Neural progenitor cell (in vitro differentiated cells): ENCODE data around the gene SHLD1. TPM values are rescaled to one million over a fixed set of nuclear protein-coding genes. Genes with fewer than 3 reads are reported as not detected.
A peak's percentile ranks its signal among the peaks of the same experiment; 100 is the strongest.

Experiments used
- DNase-seq: peaks from one replicate; pipeline ENCODE4 v3.0.0-alpha.2; 2016; ENCODE audit warnings: low spot score
- H2AFZ ChIP-seq: fragments of 200-600 bp; sonication (generic); replicated peaks from 2 replicates; pipeline ENCODE4 v1.6.1; 2016; ENCODE audit warnings: antibody characterized with exemption
- H3F3A ChIP-seq: fragments of 200-600 bp; sonication (generic); 2 replicates; pipeline ENCODE4 v1.6.1; 2016; ENCODE audit warnings: antibody characterized with exemption, low read depth
- H3K27ac ChIP-seq: fragments of 200-600 bp; sonication (generic); 2 replicates; pipeline ENCODE4 v1.5.1; 2016; ENCODE audit warnings: mild to moderate bottlenecking
- H3K27me3 ChIP-seq: fragments of 200-600 bp; sonication (generic); 2 replicates; pipeline ENCODE4 v1.6.1; 2016; ENCODE audit warnings: mild to moderate bottlenecking, moderate library complexity
- H3K36me3 ChIP-seq: fragments of 200-600 bp; sonication (generic); 2 replicates; pipeline ENCODE4 v1.5.1; 2016
- H3K4me1 ChIP-seq: fragments of 200-600 bp; sonication (generic); 2 replicates; pipeline ENCODE4 v1.6.1; 2016; ENCODE audit warnings: mixed run types
- H3K4me2 ChIP-seq: fragments of 200-600 bp; sonication (generic); 2 replicates; pipeline ENCODE4 v1.6.1; 2016
- H3K4me3 ChIP-seq: fragments of 200-600 bp; sonication (generic); 2 replicates; pipeline ENCODE4 v1.5.1; 2016
- H3K79me2 ChIP-seq: fragments of 200-600 bp; sonication (generic); 2 replicates; pipeline ENCODE4 v1.6.1; 2016; ENCODE audit warnings: low read depth
- H3K9ac ChIP-seq: fragments of 200-600 bp; sonication (generic); 2 replicates; pipeline ENCODE4 v1.6.1; 2016
- H3K9me3 ChIP-seq: fragments of 200-600 bp; sonication (generic); 2 replicates; pipeline ENCODE4 v1.5.1; 2016; ENCODE audit warnings: low read depth
- H4K20me1 ChIP-seq: fragments of 200-600 bp; sonication (generic); 2 replicates; pipeline ENCODE4 v1.6.1; 2016; ENCODE audit warnings: low read depth
- H3K27ac Mint-ChIP-seq: 3 replicates; pipeline ENCODE4 v1.8.0; 2021; ENCODE audit warnings: mixed read lengths
- H3K27me3 Mint-ChIP-seq: 2 replicates; pipeline ENCODE4 v1.8.0; 2022; ENCODE audit warnings: low read depth, mild to moderate bottlenecking, inconsistent platforms, moderate library complexity, mixed read lengths; ENCODE audit not compliant: insufficient read depth
- H3K36me3 Mint-ChIP-seq: 3 replicates; pipeline ENCODE4 v1.8.0; 2021; ENCODE audit warnings: mixed read lengths
- H3K4me1 Mint-ChIP-seq: 3 replicates; pipeline ENCODE4 v1.8.0; 2021; ENCODE audit warnings: mixed read lengths
- H3K4me3 Mint-ChIP-seq: 3 replicates; pipeline ENCODE4 v1.8.0; 2021; ENCODE audit warnings: mild to moderate bottlenecking, moderate library complexity, mixed read lengths
- H3K9me3 Mint-ChIP-seq: 3 replicates; pipeline ENCODE4 v1.8.0; 2020; ENCODE audit warnings: mixed read lengths
- EZH2 ChIP-seq: fragments of 200-600 bp; sonication (generic); IDR thresholded peaks from 2 replicates; pipeline ENCODE4 v1.6.1; 2017; ENCODE audit warnings: antibody characterized with exemption, mild to moderate bottlenecking, moderate library complexity
- EZH2phosphoT487 ChIP-seq: fragments of 200-600 bp; sonication (generic); IDR thresholded peaks from 2 replicates; pipeline ENCODE4 v1.6.1; 2017; ENCODE audit warnings: antibody characterized with exemption
- total RNA-seq: library from RNA; depleted of rRNA; stranded (reverse); fragments of >200 nt; gene quantifications from 2 replicates; pipeline ENCODE4 v1.2.3, GENCODE V29; 2015; ENCODE audit warnings: low replicate concordance
- TF ChIP-seq, protein P1 (sequence below): fragments of 200-600 bp; sonication (generic); IDR thresholded peaks from 2 replicates; pipeline ENCODE4 v1.5.1; 2017; ENCODE audit warnings: antibody characterized with exemption, mild to moderate bottlenecking

SHLD1 gene
- total RNA-seq, 1 donor from 2014 or later, result 9.0 TPM

DNA sequence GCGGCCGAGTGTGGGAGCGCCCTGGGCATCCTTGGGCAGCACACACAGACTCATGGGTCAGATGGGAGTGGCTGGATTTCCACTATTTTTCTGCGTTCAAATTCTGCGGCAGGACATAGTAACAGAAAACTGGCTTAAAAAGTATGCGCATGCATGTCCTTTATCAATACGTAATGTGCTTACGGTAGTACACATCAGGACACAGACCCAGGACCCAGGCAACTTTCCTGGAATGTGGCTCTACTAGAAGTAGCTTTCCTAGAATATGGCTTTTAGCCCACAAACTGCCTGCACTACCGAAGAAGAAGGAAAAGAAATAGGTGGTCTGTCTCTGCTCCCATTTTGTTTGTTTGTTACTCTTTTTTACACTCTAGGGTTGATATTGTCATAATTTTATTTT is 43.4 kb upstream of the SHLD1 start:
- H3K9me3 Mint-ChIP-seq, result no peaks in the 10 kb centered on the region
- peaks cover 6% of the 10 kb centered on the region for H3K4me1 Mint-ChIP-seq
- H2AFZ ChIP-seq, result no peak overlapping the region
- peaks cover 4% of the 10 kb centered on the region for H3K4me1 ChIP-seq
- TF ChIP-seq EZH2 (no peak), EZH2phosphoT487 (no peak)
- TF ChIP-seq, protein P1, sequence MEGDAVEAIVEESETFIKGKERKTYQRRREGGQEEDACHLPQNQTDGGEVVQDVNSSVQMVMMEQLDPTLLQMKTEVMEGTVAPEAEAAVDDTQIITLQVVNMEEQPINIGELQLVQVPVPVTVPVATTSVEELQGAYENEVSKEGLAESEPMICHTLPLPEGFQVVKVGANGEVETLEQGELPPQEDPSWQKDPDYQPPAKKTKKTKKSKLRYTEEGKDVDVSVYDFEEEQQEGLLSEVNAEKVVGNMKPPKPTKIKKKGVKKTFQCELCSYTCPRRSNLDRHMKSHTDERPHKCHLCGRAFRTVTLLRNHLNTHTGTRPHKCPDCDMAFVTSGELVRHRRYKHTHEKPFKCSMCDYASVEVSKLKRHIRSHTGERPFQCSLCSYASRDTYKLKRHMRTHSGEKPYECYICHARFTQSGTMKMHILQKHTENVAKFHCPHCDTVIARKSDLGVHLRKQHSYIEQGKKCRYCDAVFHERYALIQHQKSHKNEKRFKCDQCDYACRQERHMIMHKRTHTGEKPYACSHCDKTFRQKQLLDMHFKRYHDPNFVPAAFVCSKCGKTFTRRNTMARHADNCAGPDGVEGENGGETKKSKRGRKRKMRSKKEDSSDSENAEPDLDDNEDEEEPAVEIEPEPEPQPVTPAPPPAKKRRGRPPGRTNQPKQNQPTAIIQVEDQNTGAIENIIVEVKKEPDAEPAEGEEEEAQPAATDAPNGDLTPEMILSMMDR, result no peak
- H3K4me3 ChIP-seq, result no peak overlapping the region
- H3K27ac Mint-ChIP-seq, result no peak overlapping the region
- H3K36me3 ChIP-seq, result no peaks in the 10 kb centered on the region
- no peak overlapping the region for H3K4me3 Mint-ChIP-seq
- no peaks in the 10 kb centered on the region for H3F3A ChIP-seq
- H3K9me3 ChIP-seq, result no peaks in the 10 kb centered on the region
- no peaks in the 10 kb centered on the region for H3K36me3 Mint-ChIP-seq
- no peaks in the 10 kb centered on the region for H4K20me1 ChIP-seq
- no peak for DNase-seq
- H3K79me2 ChIP-seq, result no peaks in the 10 kb centered on the region
- no peak overlapping the region for H3K9ac ChIP-seq
- no peaks in the 10 kb centered on the region for H3K27me3 ChIP-seq
- H3K4me2 ChIP-seq, result no peak overlapping the region
- no peaks in the 10 kb centered on the region for H3K27me3 Mint-ChIP-seq
- no peak overlapping the region for H3K27ac ChIP-seq

DNA sequence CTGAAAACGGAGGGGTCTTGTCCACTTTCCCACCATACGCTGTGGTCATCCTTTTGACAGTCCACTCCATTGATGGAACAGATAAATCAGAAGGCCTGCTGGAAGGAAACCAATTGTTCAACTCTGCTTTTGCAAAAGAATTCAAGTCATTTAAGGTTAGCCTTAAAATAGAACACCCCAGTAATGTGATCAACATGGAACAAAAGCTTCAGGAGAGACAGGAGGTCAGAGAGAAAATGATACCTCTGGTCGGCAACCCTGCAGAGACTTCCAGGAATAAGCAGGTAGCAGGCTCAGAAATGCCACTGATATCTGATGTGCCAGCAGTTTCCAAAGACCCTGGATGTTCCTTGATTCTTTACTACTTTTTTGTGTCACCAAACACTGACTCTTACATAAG is 39.6 kb upstream of the SHLD1 start:
- H3K27me3 Mint-ChIP-seq, result no peaks in the 10 kb centered on the region

DNA sequence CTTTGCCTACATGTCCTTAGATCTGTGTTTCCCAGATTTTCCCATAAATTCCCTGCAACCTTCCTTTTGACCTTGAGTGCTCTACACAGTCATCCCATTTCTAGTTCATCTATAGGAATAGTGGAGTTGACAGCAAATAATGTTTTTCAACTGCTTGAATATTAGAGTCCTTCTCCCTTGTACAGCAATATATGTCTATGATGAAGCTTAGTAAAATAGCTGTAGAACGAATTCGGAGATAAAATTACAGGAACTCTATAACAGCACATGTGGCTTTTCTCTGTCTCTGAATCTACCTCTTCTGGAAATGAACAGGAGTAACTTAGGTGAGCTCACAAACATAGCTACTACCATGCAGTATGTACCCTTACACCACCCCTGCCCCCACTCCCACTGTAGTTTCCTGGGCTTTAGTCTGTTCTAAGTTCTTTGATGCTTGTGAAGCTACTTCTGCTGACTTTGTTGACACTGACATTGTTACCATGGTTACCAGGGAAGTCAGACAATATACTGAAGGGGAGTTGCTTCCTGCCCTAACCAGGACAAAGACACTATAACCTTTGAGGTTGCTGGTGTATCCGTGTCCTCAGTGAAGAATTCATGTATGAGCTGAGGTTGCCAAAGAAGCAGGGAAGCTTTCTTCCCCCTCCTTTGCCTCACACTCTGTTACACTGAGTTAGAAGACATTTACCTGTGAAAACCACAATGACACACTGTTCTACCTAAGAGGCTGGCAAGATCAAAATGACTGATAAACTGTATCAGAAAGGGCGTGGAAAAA is 35.8 kb upstream of the SHLD1 start:
- peaks cover 4% of the 10 kb centered on the region for H3K4me1 ChIP-seq
- H3F3A ChIP-seq, result no peaks in the 10 kb centered on the region
- H3K27me3 ChIP-seq, result no peaks in the 10 kb centered on the region
- Mint-ChIP-seq H3K27me3 (peaks cover 8% of the 10 kb centered on the region), H3K27ac (no peak overlapping the region), H3K9me3 (peaks cover 7% of the 10 kb centered on the region), H3K36me3 (no peaks in the 10 kb centered on the region), H3K4me3 (no peak overlapping the region), H3K4me1 (peaks cover 8% of the 10 kb centered on the region)
- H3K27ac ChIP-seq, result no peak overlapping the region
- no peak overlapping the region for H2AFZ ChIP-seq
- H3K4me3 ChIP-seq, result no peak overlapping the region
- no peak overlapping the region for H3K4me2 ChIP-seq
- TF ChIP-seq, protein P1, result no peak
- TF ChIP-seq EZH2phosphoT487 (no peak), EZH2 (no peak)
- no peaks in the 10 kb centered on the region for H4K20me1 ChIP-seq
- no peaks in the 10 kb centered on the region for H3K79me2 ChIP-seq
- no peaks in the 10 kb centered on the region for H3K36me3 ChIP-seq
- DNase-seq, result peak; percentile 28
- no peaks in the 10 kb centered on the region for H3K9me3 ChIP-seq
- no peak overlapping the region for H3K9ac ChIP-seq

More for the DNA sequence above, 39.6 kb upstream of the SHLD1 start:
- Histone ChIP-seq H3K27me3 (no peaks in the 10 kb centered on the region), H3K79me2 (no peaks in the 10 kb centered on the region), H3K4me3 (no peak overlapping the region), H2AFZ (no peak overlapping the region), H3F3A (no peaks in the 10 kb centered on the region), H3K9me3 (no peaks in the 10 kb centered on the region), H3K4me1 (peaks cover 4% of the 10 kb centered on the region), H3K36me3 (no peaks in the 10 kb centered on the region), H3K4me2 (no peak overlapping the region), H3K27ac (no peak overlapping the region), H3K9ac (no peak overlapping the region), H4K20me1 (no peaks in the 10 kb centered on the region)
- peaks cover 8% of the 10 kb centered on the region for H3K4me1 Mint-ChIP-seq
- TF ChIP-seq EZH2phosphoT487, result no peak
- no peak overlapping the region for H3K4me3 Mint-ChIP-seq
- H3K27ac Mint-ChIP-seq, result no peak overlapping the region
- H3K36me3 Mint-ChIP-seq, result no peaks in the 10 kb centered on the region
- H3K9me3 Mint-ChIP-seq, result no peaks in the 10 kb centered on the region
- no peak for DNase-seq
